OCI-LY1 (cell line): Measurements from ENCODE around the gene IQSEC3.

Experiments
- EZH2 ChIP-seq: fragments of 200-600 bp; sonication (generic), shearing (Covaris generic); IDR thresholded peaks from 2 replicates; pipeline ENCODE4 v1.8.0; 2017; ENCODE audit warnings: borderline replicate concordance, mixed run types, mild to moderate bottlenecking, antibody characterized with exemption, low read length, moderate library complexity, mixed read lengths
- TF ChIP-seq, protein P1 (sequence below): fragments of 200-600 bp; sonication (generic), shearing (Covaris generic); IDR thresholded peaks from 2 replicates; pipeline ENCODE4 v1.5.1; 2017; ENCODE audit warnings: mild to moderate bottlenecking, antibody characterized with exemption, low read length, moderate library complexity, mixed read lengths

DNA sequence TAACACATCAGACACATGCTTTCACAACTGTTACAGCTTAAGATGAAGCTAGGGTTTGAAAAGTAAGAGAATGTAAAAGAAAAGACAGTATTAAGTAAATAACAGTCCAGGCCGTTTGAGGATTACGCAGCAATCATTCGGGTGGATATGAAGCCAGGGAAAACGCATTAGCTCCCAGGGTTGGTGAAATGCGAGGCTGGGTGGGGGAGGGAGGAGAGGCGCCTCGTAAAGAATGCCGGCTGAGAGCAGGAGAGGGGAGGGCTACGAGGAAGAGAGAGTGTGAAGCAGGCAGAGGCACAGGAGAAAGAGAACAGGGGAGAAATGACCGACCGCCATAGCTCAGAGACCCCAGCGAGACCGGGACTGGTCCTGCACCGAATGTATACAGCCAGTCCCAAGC, 73.0 kb downstream of the IQSEC3 start:
- TF ChIP-seq, protein P1, sequence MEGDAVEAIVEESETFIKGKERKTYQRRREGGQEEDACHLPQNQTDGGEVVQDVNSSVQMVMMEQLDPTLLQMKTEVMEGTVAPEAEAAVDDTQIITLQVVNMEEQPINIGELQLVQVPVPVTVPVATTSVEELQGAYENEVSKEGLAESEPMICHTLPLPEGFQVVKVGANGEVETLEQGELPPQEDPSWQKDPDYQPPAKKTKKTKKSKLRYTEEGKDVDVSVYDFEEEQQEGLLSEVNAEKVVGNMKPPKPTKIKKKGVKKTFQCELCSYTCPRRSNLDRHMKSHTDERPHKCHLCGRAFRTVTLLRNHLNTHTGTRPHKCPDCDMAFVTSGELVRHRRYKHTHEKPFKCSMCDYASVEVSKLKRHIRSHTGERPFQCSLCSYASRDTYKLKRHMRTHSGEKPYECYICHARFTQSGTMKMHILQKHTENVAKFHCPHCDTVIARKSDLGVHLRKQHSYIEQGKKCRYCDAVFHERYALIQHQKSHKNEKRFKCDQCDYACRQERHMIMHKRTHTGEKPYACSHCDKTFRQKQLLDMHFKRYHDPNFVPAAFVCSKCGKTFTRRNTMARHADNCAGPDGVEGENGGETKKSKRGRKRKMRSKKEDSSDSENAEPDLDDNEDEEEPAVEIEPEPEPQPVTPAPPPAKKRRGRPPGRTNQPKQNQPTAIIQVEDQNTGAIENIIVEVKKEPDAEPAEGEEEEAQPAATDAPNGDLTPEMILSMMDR = no peak
- no peak for TF ChIP-seq EZH2
